Right ventricle myocardium inferior (tissue), 1 donor: Measurements from ENCODE around the gene HELZ. TPM values are rescaled to one million over a fixed set of nuclear protein-coding genes. Genes with fewer than 3 reads are reported as not detected.

ENCODE experiments used
- ATAC-seq: fragments of 200-7000 bp; cut with Tn5 transposase; one replicate; pipeline ENCODE4 v1.9.1; 2020; ENCODE audit warnings: mild to moderate bottlenecking, moderate library complexity
- DNase-seq: peaks from one replicate; pipeline ENCODE4 v3.0.0; 2021; ENCODE audit errors: missing footprints
- intact Hi-C: fragments of 100-400 bp; cut with DNase I; formaldehyde crosslinking; loops from one replicate; pipeline ENCODE4 v1.11.0; 2022
- total RNA-seq: library from RNA; stranded (reverse); fragmentation: NEBNext Ultra II Directional; extraction: Animal tissue kit (Norgen Biotek cat#: 25700); gene quantifications from one replicate; pipeline ENCODE4 v1.2.1, GENCODE V29; 2021
- donor health status: DM: no; HTN: yes; CAD: no; lungs with severe emphysema.

The HELZ gene
- total RNA-seq, 1 donor from 2014 or later, result 31.4 TPM

- DNase-seq, result no peak
- intact Hi-C loops, result no loop called here
- no peak for ATAC-seq
Measured at GRCh38 chr17:67241719-67242341, 3.2 kb downstream of the HELZ start.

- intact Hi-C loops, result no loop called here
- DNase-seq, result no peak
- no peak for ATAC-seq
Measured at GRCh38 chr17:67239597-67239996, 5.4 kb downstream of the HELZ start.

GRCh38 chr17:67238991-67239390 is 6.0 kb downstream of the HELZ start:
- intact Hi-C loops, result no loop called here
- DNase-seq, result no peak
- no peak for ATAC-seq

- ATAC-seq, result no peak
- intact Hi-C loops, result no loop called here
- no peak for DNase-seq
Measured at GRCh38 chr17:67232441-67232840, 12.6 kb downstream of the HELZ start.

GRCh38 chr17:67229109-67229955 is 15.7 kb downstream of the HELZ start:
- intact Hi-C loops, result no loop called here
- ATAC-seq, result peak; percentile 44
- DNase-seq, result no peak

GRCh38 chr17:67227488-67227887 is 17.5 kb downstream of the HELZ start:
- ATAC-seq (no peak), DNase-seq (no peak)
- intact Hi-C loops, result no loop called here

DNA sequence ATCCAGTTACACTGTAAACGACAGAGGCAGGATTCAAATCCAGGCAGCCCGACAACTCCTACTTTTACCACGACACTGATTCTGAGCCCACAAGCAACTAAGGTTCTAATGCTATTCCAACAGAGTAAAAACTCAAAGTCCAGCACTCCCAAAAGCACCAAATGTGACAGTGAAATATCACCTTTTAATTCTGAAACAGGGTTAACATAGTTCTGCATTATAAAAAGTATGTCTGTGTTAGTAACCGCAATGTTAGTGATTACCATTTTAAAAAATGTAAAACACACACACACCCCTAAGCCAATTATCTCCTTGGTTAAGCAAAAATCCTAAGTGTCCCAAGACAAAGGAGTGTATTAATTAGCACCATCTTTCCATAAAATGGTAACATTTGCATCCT is 19.7 kb downstream of the HELZ start:
- intact Hi-C loops, result no loop called here
- ATAC-seq, result no peak
- DNase-seq, result no peak

- ATAC-seq (no peak), DNase-seq (no peak)
- intact Hi-C loops, result no loop called here
Measured at GRCh38 chr17:67224736-67225135, 20.3 kb downstream of the HELZ start.

- intact Hi-C loops, result loop anchor here (2.0 kb wide), 1 partner anchor 69 kb away; no protein-coding TSS in a partner anchor
- DNase-seq (no peak), ATAC-seq (no peak)
Measured at GRCh38 chr17:67223924-67224323, 21.1 kb downstream of the HELZ start.

DNA sequence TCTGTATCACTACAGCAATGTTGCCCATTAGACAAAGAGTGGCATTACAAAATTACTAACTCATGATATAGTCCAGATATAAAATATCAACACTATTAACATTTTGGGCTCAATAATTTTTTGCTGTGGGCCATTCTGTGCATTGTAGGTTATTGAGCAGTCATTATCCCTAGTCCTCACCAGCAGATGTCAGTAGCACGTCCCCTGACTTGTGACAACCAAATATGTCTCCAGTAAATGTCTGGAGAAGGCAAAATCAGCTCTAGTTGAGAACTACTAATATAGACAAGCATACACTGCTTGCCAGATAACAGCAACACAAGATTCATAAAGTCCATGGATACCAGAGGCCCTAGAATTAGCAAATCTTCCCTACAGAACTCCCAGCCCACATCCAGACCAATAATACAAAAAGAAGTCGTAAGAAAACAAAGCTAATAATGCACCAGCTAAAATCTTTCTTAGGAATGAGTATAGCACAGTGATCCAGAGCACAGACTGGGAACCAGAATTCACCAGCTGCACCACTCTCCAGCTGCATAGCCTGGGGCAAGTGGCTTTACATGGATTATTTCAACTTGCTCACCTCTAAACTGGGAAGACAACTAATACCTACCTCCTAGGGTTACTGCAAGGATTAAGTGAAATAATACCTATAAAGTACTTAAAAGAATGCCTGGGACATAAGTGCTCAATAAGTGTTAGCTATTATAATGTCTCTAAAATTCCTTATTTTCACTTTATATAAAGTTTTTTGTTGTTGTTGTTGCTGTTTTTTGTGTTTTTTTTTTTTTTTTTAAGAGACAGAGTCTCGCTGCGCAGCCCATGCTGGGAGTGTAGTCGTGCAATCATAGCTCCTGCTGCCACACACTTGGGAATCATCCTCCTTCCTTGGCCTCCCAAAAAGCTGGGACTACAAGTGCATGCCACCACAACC is 23.7 kb downstream of the HELZ start:
- intact Hi-C loops, result no loop called here
- ATAC-seq, result peak; percentile 80

DNA sequence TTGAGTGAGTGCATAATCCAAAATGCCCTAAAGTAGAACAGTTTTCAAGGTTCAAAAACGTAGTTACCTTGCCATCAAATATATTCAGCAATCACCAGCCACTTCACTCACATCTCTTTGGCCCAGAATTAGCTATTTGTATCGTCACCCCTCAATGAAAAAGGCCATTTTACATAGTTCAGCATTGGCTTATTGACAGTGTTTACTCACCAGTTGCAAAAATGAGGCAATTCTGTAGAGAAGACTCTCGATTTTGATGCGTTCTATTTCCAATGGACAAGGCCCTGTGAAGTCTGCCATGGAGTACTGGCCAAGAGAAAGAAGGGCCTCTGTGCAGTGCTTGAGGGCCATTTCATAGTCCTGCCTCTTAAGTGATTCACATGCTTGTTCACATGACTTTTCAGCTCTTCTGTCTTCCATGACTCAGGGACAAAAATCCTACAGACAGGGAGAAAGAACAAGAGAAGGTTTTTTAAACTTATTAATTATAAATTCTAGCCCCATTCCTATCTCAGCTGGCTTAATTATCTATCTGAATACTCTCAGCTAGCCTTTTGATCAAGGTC is 26.5 kb downstream of the HELZ start:
- intact Hi-C loops, result no loop called here
- DNase-seq, result no peak

More for the DNA sequence above, 23.7 kb downstream of the HELZ start:
- no peak for DNase-seq

DNA sequence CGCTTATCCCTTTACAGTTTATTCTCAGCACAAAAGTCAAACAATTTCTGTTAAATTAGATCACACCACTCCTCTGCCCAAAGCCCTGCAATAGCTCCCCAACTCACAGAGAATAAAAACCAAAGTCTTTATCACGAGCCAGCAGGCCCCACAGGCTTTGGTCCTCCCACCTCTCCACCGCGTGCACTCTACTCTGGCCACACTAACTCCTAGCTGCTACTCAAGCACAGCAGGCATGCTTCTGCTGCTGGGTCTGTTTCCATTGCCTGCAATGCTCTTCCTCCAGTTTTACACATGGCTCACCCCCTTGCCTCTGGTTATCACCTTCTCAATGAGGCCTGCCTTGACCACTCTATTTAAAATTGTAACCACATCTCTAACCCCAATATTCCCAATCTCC is 27.6 kb downstream of the HELZ start:
- intact Hi-C loops, result no loop called here
- no peak for DNase-seq
- ATAC-seq, result no peak

More for the DNA sequence above, 26.5 kb downstream of the HELZ start:
- ATAC-seq, result no peak

GRCh38 chr17:67216578-67217320 is 28.2 kb downstream of the HELZ start:
- intact Hi-C loops, result no loop called here
- DNase-seq (no peak), ATAC-seq (no peak)

DNA sequence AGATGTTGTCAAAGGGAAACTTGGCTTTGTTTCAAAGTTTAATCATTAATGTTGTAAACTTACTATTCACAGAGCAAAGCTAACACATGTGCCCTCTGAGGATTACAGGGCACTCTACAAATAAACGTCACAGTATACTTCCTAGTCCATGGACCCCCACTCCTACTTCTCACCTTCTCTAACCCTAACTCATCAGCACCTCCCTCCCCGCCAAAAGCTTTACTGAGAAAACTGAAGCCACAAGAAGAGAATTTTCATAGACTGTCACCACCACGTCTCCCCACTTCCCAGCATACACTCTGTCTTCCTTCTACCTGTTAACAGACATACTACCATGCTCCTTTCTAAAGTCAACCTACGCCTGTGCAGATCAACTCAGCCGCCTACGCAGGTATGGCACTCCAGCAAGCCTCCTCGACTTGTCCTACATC is 29.0 kb downstream of the HELZ start:
- ATAC-seq (no peak), DNase-seq (no peak)
- intact Hi-C loops, result no loop called here

GRCh38 chr17:67212714-67213417 is 32.1 kb downstream of the HELZ start:
- no peak for ATAC-seq
- intact Hi-C loops, result no loop called here

GRCh38 chr17:67212231-67212630 is 32.8 kb downstream of the HELZ start:
- intact Hi-C loops, result no loop called here
- DNase-seq, result no peak
- no peak for ATAC-seq

More at GRCh38 chr17:67212714-67213417, 32.1 kb downstream of the HELZ start:
- no peak for DNase-seq

DNA sequence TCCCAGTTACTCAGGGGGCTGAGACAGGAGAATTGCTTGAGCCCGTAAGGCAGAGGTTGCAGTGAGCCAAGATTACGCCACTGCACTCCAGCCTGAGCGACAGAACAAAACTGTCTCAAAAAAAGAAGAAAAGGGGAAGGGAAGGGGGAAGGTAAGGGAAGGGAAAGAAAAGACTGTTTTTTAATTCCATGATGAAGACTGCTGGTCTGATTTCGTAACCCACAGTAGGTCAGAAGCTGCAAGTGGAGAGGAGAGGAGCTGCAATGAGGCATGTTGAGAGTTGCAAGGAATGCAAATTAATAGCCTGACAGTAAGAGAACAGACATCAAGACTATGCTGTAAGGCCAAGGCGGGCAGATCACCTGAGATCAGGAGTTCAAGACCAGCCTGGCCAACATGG is 33.3 kb downstream of the HELZ start:
- intact Hi-C loops, result no loop called here
- ATAC-seq, result no peak
- DNase-seq, result no peak

- intact Hi-C loops, result no loop called here
- DNase-seq (no peak), ATAC-seq (no peak)
Measured at GRCh38 chr17:67210915-67211314, 34.1 kb downstream of the HELZ start.
